GM21825 (cell line): Measurements from ENCODE around the gene USP27X.

ENCODE experiments used
- ATAC-seq: cut with Tn5 transposase; IDR thresholded peaks from one replicate; pipeline ENCODE4 v1.9.1; 2021; ENCODE audit warnings: mild to moderate bottlenecking, moderate library complexity; ENCODE audit not compliant: unreplicated experiment

Gene USP27X

GRCh38 chrX:49880668-49881067, 1.4 kb downstream of the USP27X start:
- ATAC-seq: no peak

- ATAC-seq: no peak
These were observed 5.1 kb downstream of the USP27X start for GRCh38 chrX:49884290-49884862.

GRCh38 chrX:49892542-49892941, 13.3 kb downstream of the USP27X start:
- ATAC-seq: no peak

- no peak for ATAC-seq
These were observed 17.7 kb downstream of the USP27X start for GRCh38 chrX:49896951-49897350.

- no peak for ATAC-seq
These were observed 21.8 kb downstream of the USP27X start for GRCh38 chrX:49901048-49901447.

- no peak for ATAC-seq
These were observed 31.1 kb downstream of the USP27X start for GRCh38 chrX:49910344-49910743.

GRCh38 chrX:49912086-49912485, 32.8 kb downstream of the USP27X start:
- no peak for ATAC-seq

GRCh38 chrX:49912861-49913260, 33.6 kb downstream of the USP27X start:
- ATAC-seq: no peak

- peak; percentile 72 for ATAC-seq
These were observed 36.3 kb downstream of the USP27X start for GRCh38 chrX:49915361-49916222.

GRCh38 chrX:49919617-49920016, 40.3 kb downstream of the USP27X start:
- ATAC-seq: no peak

- ATAC-seq: no peak
These were observed 41.8 kb downstream of the USP27X start for GRCh38 chrX:49921109-49921508.

GRCh38 chrX:49922291-49923241, 43.3 kb downstream of the USP27X start, which contains the start of gene CLCN5:
CLCN5 (plus strand) TSS chrX:49922596; CDS start chrX:49925299, 2,703 bp downstream.
- peak; percentile 96 for ATAC-seq

GRCh38 chrX:49925176-49925575, 45.9 kb downstream of the USP27X start:
- ATAC-seq: no peak

GRCh38 chrX:49930039-49930438, 50.8 kb downstream of the USP27X start:
- ATAC-seq: no peak
